PFSK-1 (cell line): ENCODE data around the gene TMEM232.

Experiments
- FOXP2 ChIP-seq: optimal IDR thresholded peaks from 2 replicates; pipeline ENCODE3; 2011; ENCODE audit warnings: borderline replicate concordance, control low read depth, inconsistent platforms; ENCODE audit not compliant: insufficient read depth; ENCODE audit errors: extremely low read length, extremely low read depth
- POLR2AphosphoS5 ChIP-seq: IDR thresholded peaks from 2 replicates; pipeline ENCODE4 v1.6.1; 2012; ENCODE audit warnings: low read depth, mild to moderate bottlenecking, control low read depth, low read length, moderate library complexity
- SIN3A ChIP-seq: IDR thresholded peaks from 2 replicates; pipeline ENCODE4 v1.6.1; 2012; ENCODE audit warnings: mild to moderate bottlenecking, low read length, moderate library complexity, borderline replicate concordance; ENCODE audit not compliant: insufficient read depth
- TAF1 ChIP-seq: IDR thresholded peaks from 2 replicates; pipeline ENCODE4 v1.6.1; 2012; ENCODE audit warnings: low read length, control low read depth, borderline replicate concordance; ENCODE audit not compliant: insufficient read depth
- TF ChIP-seq, protein P1 (sequence below), 2 experiments: IDR thresholded peaks; 2 replicates each; pipeline versions ENCODE4 v1.6.1 to v1.8.0; 2011 to 2012; ENCODE audit warnings: low read depth in 2 of 2, low read length in 2 of 2, control low read depth in 1 of 2, inconsistent platforms in 1 of 2, mild to moderate bottlenecking in 1 of 2, moderate library complexity in 1 of 2; ENCODE audit not compliant: insufficient read depth in 1 of 2

The TMEM232 gene

DNA sequence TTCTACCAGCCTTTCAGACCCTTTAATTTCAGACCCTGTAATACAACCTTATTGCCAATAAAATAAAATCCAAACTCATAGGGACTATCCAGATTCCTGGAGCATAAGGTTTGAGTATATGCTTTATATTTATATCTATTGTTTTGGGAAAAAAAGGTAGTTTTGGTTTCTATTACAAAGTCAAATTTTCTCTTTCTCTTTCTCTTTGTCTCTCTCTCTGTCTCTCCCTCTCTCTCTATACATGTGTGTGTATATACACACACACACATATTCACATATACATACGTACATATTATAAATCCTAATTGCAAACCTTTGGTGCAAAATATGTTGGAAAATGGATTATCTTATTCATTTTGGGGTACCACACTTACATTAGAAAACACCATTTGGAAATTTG, 39.0 kb downstream of the TMEM232 start:
- no peak for TF ChIP-seq FOXP2
- TF ChIP-seq POLR2AphosphoS5 = no peak
- TF ChIP-seq, protein P1, sequence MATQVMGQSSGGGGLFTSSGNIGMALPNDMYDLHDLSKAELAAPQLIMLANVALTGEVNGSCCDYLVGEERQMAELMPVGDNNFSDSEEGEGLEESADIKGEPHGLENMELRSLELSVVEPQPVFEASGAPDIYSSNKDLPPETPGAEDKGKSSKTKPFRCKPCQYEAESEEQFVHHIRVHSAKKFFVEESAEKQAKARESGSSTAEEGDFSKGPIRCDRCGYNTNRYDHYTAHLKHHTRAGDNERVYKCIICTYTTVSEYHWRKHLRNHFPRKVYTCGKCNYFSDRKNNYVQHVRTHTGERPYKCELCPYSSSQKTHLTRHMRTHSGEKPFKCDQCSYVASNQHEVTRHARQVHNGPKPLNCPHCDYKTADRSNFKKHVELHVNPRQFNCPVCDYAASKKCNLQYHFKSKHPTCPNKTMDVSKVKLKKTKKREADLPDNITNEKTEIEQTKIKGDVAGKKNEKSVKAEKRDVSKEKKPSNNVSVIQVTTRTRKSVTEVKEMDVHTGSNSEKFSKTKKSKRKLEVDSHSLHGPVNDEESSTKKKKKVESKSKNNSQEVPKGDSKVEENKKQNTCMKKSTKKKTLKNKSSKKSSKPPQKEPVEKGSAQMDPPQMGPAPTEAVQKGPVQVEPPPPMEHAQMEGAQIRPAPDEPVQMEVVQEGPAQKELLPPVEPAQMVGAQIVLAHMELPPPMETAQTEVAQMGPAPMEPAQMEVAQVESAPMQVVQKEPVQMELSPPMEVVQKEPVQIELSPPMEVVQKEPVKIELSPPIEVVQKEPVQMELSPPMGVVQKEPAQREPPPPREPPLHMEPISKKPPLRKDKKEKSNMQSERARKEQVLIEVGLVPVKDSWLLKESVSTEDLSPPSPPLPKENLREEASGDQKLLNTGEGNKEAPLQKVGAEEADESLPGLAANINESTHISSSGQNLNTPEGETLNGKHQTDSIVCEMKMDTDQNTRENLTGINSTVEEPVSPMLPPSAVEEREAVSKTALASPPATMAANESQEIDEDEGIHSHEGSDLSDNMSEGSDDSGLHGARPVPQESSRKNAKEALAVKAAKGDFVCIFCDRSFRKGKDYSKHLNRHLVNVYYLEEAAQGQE (IDR thresholded peaks at IDR 0.05; ENCODE audit: insufficient read depth in 1 of 2, low read depth in 2 of 2, low read length in 2 of 2) = no peak
- TF ChIP-seq SIN3A = no peak
- TF ChIP-seq TAF1 = no peak

- TF ChIP-seq SIN3A (no peak), FOXP2 (no peak), TAF1 (no peak), POLR2AphosphoS5 (no peak)
- TF ChIP-seq, protein P1 (IDR thresholded peaks at IDR 0.05; ENCODE audit: insufficient read depth in 1 of 2, low read depth in 2 of 2, low read length in 2 of 2) = no peak
Measured at GRCh38 chr5:110686270-110686669, 40.2 kb downstream of the TMEM232 start.

DNA sequence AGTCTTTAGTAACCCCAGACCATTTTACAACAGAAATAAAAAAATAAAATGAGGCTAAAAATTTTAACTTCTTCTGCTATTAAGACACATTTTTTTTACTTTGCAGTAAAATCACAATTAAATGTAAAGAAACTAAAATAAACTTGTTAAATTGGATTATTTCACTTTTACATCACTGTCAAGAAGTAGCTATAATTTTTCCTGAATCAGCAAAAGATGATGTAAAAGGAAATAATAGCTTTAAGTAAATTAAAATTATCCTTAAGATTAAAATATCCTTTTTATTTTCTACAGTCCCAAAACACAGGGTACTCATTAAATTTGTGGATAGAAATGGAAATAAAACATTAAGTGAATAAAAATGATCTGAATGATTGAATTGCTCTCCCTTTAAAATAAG, 44.5 kb downstream of the TMEM232 start:
- TF ChIP-seq POLR2AphosphoS5 (no peak), SIN3A (no peak), FOXP2 (no peak), TAF1 (no peak)
- TF ChIP-seq, protein P1 (IDR thresholded peaks at IDR 0.05; ENCODE audit: insufficient read depth in 1 of 2, low read depth in 2 of 2, low read length in 2 of 2) = no peak

- TF ChIP-seq TAF1 = no peak
- TF ChIP-seq, protein P1 (IDR thresholded peaks at IDR 0.05; ENCODE audit: insufficient read depth in 1 of 2, low read depth in 2 of 2, low read length in 2 of 2) = no peak
- no peak for TF ChIP-seq POLR2AphosphoS5
- TF ChIP-seq SIN3A = no peak
- no peak for TF ChIP-seq FOXP2
Measured at GRCh38 chr5:110681109-110681508, 45.4 kb downstream of the TMEM232 start.

GRCh38 chr5:110665184-110665726, 61.2 kb downstream of the TMEM232 start:
- TF ChIP-seq SIN3A (no peak), POLR2AphosphoS5 (no peak), TAF1 (no peak), FOXP2 (no peak)
- TF ChIP-seq, protein P1 (IDR thresholded peaks at IDR 0.05; ENCODE audit: insufficient read depth in 1 of 2, low read depth in 2 of 2, low read length in 2 of 2) = no peak
